GM21423 (cell line): ENCODE measurements around the gene APOD.
"Not testable (repeated sequence)": the region's sequence is repeated elsewhere in the genome, so short reads cannot be mapped to it uniquely, and the experiment has no call there.

Experiments
- ATAC-seq: cut with Tn5 transposase; IDR thresholded peaks from one replicate; pipeline ENCODE4 v1.9.1; 2021; ENCODE audit warnings: mild to moderate bottlenecking, moderate library complexity; ENCODE audit not compliant: unreplicated experiment

Gene APOD

GRCh38 chr3:195617784-195618659, 34.3 kb upstream of the APOD start:
- not testable (repeated sequence) for ATAC-seq

DNA sequence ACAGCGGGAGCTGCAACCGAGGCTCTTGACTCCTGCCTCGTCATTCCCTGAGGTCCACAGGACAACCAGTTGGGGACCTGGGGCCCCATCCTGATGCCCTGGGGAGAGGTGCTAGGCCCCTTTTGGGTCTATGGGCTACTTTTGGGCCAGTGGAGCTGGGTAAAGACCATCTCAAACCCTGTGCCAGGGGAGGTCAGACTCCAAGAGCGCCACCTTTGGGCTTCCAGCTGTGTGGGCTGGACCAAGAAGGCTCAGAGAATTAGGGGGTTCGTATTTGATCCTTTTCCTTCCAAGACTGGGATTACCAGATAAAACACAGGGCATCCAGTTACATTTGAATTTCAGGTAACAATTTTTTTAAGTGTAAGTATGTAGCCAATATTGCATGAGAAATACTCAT, 33.4 kb upstream of the APOD start:
- not testable (repeated sequence) for ATAC-seq

DNA sequence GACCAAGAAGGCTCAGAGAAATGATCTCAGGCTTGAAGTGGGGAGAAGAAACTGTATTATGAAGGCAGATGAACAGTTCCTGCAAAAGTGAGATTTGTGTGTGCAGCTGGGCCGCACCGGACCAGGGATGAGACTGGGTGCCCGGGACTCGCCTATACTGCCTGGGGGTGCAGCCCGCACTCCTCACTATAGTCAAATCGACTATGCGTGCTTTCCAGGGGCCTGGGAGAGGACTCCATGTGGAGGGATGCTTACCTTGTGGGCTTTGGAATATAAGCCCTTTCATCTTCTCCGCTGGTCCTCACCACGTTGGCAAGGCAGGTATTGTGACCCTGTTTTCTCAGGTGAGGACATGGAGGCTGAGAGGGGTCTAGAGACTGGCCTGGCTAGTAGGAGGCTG, 32.9 kb upstream of the APOD start:
- no peak for ATAC-seq

DNA sequence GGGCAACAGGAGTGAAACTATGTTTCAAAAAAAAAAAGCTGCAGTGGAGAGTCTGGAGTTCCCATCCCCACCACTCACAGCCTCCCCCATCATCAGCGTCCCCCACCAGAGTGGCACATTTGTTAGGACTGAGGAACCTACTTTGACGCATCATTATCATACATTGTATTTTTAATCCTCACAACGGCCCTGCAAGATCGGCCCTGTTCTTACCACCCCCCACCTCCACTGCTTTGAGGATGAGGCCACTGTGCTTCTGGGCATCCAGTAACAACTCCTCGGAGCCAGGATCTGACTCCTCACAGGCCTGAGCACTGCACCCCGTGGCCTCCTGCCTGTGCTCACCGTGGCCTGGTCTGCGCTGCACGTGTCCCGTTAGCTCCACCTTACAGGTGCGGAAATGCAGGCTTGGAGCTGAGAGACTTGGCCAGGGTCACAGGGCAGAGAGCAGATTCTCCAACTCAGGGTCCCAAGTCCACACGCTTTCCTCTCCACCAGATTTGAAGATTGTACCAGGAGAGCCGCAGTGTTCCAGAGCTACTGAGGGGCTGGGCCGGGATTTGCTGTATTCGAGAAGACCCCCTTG, 32.3 kb upstream of the APOD start:
- not testable (repeated sequence) for ATAC-seq

GRCh38 chr3:195614672-195615504, 31.1 kb upstream of the APOD start:
- ATAC-seq = not testable (repeated sequence)

DNA sequence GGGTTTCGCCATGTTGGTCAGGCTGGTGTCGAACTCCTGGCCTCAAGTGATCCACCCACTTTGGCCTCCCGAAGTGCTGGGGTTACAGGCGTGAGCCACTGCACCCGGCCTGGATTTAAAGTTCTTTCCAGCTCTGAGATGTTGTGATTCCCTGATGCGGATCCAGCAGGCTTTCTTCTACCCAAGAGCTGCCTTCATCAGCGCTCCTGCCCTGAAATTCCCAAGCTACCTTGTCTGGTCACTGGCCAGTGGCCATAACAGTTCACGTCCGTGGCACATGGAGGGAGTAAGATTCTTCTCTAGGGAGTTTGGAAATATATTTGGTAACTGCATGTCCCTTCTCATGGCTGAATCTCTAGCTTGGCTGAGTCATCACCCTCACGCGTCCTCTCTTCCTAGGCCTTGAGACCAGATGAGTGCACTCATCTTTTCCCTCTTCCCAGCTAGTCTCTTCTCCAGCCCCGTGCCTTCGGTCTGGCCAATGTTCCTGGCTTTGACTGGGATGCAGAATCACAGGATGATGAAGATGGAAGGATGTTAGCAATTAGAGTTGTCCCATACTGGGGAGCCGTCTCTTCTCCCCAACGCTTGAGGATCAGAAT, 29.8 kb upstream of the APOD start:
- no peak for ATAC-seq

- ATAC-seq = no peak
Measured at GRCh38 chr3:195612075-195612800, 28.5 kb upstream of the APOD start.

GRCh38 chr3:195609229-195609628, 25.5 kb upstream of the APOD start:
- no peak for ATAC-seq

- not testable (repeated sequence) for ATAC-seq
Measured at GRCh38 chr3:195601785-195602184, 18.0 kb upstream of the APOD start.

DNA sequence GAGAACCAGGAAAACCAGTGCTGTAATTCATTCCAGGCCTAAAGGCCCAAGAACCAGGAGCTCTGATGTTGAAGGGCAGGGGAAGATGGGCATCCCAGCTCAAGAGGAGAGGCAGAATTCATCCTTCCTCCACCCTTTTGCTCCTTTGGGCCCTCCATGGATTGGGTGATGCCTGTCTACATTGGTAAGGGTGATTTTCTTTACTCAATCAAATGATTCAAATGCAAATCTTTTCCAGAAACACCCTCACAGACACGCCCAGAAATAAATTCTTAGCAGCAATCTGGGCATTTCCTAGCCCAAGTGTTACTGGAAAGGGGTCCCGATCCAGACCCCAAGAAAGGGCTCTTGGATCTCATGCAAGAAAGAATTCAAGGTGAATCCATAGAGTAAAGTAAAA, 17.6 kb upstream of the APOD start:
- no peak for ATAC-seq

DNA sequence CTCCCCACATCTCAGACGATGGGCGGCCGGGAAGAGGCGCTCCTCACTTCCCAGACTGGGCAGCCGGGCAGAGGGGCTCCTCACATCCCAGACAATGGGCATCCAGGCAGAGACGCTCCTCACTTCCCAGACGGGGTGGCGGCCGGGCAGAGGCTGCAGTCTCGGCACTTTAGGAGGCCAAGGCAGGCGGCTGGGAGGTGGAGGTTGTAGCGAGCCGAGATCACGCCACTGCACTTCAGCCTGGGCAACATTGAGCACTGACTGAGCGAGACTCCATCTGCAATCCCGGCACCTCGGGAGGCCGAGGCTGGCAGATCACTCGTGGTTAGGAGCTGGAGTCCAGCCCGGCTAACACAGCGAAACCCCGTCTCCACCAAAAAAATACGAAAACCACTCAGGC, 16.2 kb upstream of the APOD start:
- not testable (repeated sequence) for ATAC-seq

GRCh38 chr3:195599516-195599915, 15.8 kb upstream of the APOD start:
- not testable (repeated sequence) for ATAC-seq

- ATAC-seq = no peak
Measured at GRCh38 chr3:195597848-195598247, 14.1 kb upstream of the APOD start.

GRCh38 chr3:195597229-195597628, 13.5 kb upstream of the APOD start:
- ATAC-seq = no peak

DNA sequence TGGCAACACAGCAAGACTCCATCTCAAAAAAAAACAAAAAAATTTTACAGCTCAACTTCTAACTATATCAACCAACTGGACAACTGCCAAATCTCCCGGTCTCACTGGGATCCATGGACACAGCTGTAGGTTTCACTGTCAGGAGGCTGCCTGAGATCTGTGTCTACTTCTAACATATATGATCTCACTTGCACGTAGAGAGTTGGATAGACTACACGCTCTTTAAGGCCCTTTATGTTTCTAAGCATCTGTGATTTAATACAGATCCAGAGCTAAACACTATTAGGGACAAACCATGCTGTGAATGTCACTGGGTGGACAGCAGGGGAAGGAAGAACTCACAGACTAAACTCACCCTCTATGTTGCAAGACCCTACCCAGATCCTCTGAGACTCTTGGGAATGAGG, 13.0 kb upstream of the APOD start:
- no peak for ATAC-seq

- ATAC-seq = no peak
Measured at GRCh38 chr3:195595785-195596531, 12.2 kb upstream of the APOD start.

GRCh38 chr3:195591852-195592251, 8.1 kb upstream of the APOD start:
- no peak for ATAC-seq

DNA sequence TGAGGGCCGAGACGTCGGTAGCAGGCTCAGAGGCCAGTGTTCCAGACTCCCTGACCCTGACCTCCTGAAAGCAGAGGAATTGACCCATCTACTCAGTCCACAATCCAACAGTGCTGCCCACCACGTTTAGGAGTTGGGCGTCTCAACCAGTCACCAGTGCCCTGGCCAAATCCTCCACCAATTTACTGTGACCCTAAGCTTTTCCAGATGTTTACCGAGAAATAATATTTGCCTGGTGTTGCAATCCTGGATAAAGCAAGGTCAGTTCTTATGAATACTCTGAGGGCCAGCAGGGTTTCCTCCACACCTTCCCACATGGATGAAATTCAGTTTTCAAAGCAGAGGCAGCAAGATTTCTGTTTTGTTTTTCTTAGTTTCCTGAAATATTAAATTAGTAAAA, 7.5 kb upstream of the APOD start:
- ATAC-seq = no peak

DNA sequence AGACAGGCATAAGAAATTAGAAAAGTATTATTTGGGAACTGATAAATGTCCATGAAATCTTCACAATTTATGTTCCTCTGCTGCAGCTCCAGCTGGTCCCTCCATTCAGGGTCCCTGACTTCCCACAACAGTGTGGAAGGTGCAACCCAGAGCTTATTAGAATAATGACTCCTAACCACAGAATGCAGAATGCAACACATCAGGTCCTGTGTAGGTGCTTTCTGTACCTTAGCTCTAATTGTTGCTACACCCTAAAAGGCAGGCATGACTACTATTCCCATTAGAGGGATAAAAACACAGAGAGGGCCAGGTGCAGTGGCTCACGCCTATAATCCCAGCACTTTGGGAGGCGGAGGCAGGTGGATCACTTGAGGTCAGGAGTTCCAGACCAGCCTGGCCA, 6.6 kb upstream of the APOD start:
- ATAC-seq = not testable (repeated sequence)

GRCh38 chr3:195589796-195590195, 6.1 kb upstream of the APOD start:
- ATAC-seq = not testable (repeated sequence)
